H1 (cell line): ENCODE data around the gene MADD.

Experiments
- EZH2 ChIP-seq: fragments of 200-600 bp; sonication (generic); IDR thresholded peaks from 2 replicates; pipeline ENCODE4 v1.7.1; 2012; ENCODE audit warnings: low read depth, mild to moderate bottlenecking, moderate library complexity, low read length, inconsistent platforms; ENCODE audit not compliant: severe bottlenecking
- HDAC6 ChIP-seq: IDR thresholded peaks from one replicate; pipeline ENCODE4 v1.7.1; 2012; ENCODE audit warnings: low read depth, mild to moderate bottlenecking, inconsistent platforms, low read length, moderate library complexity
- TF ChIP-seq, protein P1 (sequence below): IDR thresholded peaks from 2 replicates; pipeline ENCODE4 v1.6.1; 2012; ENCODE audit warnings: inconsistent platforms
- TF ChIP-seq, protein P2 (sequence below): IDR thresholded peaks from 2 replicates; pipeline ENCODE4 v1.6.1; 2011; ENCODE audit warnings: low read depth, mild to moderate bottlenecking, low read length; ENCODE audit not compliant: insufficient read depth

DNA sequence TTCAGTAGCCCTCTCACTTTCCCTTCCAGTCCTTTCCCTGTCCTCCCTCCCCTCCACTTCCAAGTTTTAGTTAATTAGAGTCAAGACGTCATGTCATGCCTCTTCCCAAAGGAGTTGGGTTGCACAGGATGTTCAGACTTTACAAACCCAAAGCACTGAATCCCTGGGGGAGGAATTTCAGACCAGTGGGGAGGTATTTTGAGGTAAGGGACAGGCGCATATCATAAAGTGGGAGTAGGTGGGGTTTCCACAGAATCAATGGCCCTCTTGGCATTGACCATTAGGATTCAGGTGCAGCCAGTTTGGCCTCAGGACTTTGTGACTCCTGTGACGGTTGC is 20.6 kb upstream of the MADD start:
- TF ChIP-seq, protein P1, sequence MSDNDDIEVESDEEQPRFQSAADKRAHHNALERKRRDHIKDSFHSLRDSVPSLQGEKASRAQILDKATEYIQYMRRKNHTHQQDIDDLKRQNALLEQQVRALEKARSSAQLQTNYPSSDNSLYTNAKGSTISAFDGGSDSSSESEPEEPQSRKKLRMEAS: no peak
- TF ChIP-seq HDAC6 (no peak), EZH2 (no peak)
- TF ChIP-seq, protein P2, sequence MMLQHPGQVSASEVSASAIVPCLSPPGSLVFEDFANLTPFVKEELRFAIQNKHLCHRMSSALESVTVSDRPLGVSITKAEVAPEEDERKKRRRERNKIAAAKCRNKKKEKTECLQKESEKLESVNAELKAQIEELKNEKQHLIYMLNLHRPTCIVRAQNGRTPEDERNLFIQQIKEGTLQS: no peak
